ENCODE results near the gene SYNPR.

GRCh38 chr3:63294332-63294731, 16.2 kb downstream of the SYNPR start:
- TF ChIP-seq CTCF (conservative IDR thresholded peaks at IDR 0.05; ENCODE audit: low read length) (no peak), EZH2phosphoT487 (IDR thresholded peaks at IDR 0.05; ENCODE audit: borderline replicate concordance, low read depth, low read length) (no peak)

Measured in OCI-LY7 (cell line).